Urinary bladder (tissue), 4 donors: ENCODE results near the gene NOL7. TPM values are rescaled to one million over a fixed set of nuclear protein-coding genes. Genes with fewer than 3 reads are reported as not detected.

Source experiments
- DNase-seq: peaks from one replicate; pipeline ENCODE4 v3.0.0-alpha.2; 2015; ENCODE audit errors: extremely low spot score
- H3K27ac ChIP-seq: one replicate; pipeline ENCODE4 v1.5.1; 2013; ENCODE audit warnings: low read depth, mild to moderate bottlenecking, moderate library complexity
- H3K36me3 ChIP-seq: one replicate; pipeline ENCODE4 v1.6.1; 2013; ENCODE audit warnings: mild to moderate bottlenecking, moderate library complexity; ENCODE audit not compliant: insufficient read depth
- H3K4me1 ChIP-seq: one replicate; pipeline ENCODE4 v1.6.1; 2013; ENCODE audit warnings: mild to moderate bottlenecking, moderate library complexity; ENCODE audit not compliant: insufficient read depth
- H3K4me3 ChIP-seq: one replicate; pipeline ENCODE4 v1.5.1; 2013; ENCODE audit warnings: low read depth, low read length
- WGBS: extraction: QIAGEN DNeasy Blood & Tissue Kit; methylation state at CpG from one replicate; pipeline ENCODE4 v1.1.7; 2013; 5-methylcytosine and 5-hydroxymethylcytosine counted together
- polyA plus RNA-seq: library from polyadenylated mRNA; stranded (reverse); fragments of 200-250 nt; gene quantifications from one replicate; pipeline ENCODE4 v1.2.3, GENCODE V29; 2013
- total RNA-seq: library from RNA; depleted of rRNA; stranded (reverse); fragments of >200 nt; gene quantifications from one replicate; pipeline ENCODE4 v1.2.3, GENCODE V29; 2014
- donor health status: healthy with polysubstance abuse.
- donor health status: healthy.

The NOL7 gene
- total and polyA plus RNA-seq, 2 donors = 49.5 to 86.6 TPM

DNA sequence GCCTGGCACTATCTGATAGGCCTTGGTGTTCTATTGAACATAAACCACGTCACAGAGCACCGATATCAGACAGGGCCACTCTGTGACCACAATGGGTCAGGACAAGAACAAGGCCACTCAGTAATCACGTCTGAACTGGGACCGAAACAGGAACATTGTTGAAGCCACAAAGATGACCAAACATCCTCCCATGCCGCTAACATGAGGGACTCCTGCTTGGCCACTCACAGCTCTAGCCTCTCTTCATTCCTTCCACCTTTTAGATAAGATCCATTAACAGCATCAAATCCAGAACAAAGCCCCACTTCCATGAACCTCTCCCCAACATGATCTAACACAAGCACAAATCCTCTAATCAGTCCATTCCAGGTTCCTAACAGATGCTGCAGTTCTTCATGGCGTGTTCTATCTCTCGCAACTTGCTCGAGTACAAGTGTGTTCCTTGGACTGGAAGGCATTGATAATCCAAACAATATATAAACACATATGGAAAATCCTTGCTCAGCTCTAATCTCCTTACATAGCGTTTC lies 33.4 kb upstream of the NOL7 start:
- DNase-seq = no peak
- Histone ChIP-seq H3K36me3 (no peaks in the 10 kb centered on the region), H3K4me3 (no peak overlapping the region), H3K27ac (no peak overlapping the region), H3K4me1 (no peaks in the 10 kb centered on the region)
- WGBS = 86% methylated on average over 9 of the region's 9 CpGs

DNA sequence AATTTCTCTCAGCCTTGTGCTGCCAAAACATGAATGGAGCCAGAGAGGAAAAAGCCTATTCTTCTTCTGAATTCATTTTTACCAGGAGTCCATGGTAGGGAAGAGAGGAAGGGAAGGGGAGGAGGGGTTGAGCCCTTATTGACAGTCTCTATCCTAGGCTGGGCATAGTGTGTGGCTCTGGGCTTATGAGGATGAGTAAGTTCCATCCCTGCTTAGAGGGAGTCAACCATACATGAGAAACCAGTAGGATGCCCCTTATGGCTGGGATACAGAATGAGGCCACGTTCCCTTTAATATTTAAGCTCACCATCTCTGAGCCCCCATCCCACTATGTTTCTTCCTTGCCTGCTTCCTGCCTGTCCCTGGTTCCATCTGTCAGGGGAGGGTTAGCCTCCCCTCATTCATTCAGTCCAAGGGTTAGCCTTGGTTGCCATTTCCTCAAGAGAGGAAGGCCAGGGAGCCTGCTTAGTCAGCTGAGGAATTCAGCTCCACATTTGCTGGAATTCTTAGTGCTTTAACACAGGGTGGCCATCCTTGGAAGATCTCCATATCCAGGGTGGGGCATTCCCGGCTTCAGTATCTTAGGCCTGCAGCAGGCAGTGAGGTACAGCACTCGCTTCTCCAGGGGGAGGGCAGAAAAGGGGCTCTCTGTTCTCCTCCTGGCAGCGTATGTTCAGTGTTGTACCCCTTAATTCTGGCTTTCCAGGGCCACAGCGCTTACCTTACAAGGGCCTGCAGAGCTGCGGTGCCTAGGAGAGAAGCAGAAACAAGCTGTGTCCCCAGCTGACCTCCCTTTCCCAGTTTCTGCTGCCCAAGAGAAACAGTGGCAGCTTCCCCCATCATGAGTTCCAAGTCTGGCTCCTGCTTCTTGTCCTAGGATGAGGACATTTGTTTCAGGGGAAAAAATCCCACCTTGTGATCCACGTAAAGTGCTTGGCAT lies 28.3 kb upstream of the NOL7 start:
- 94% methylated on average over 7 of the region's 7 CpGs for WGBS

DNA sequence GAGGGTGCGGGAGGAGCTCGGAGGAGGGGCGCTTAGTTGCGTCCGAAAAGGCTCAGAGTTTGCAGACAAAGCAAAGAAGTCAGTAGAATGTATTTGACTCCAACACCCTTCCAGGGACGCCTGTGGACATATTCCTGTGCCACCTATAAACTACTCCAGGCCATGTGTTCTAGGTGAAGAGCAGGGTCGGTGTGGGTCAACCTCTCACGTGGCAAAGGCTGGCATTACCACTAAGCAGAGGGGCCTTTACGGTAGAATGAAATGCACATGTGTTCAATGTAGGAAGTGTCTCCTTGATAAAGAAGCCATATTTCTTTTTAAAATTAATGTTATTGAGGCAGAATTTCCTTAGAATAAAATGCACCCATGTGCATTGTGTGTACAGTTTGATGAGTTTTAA lies 25.3 kb upstream of the NOL7 start:
- no peak for DNase-seq
- no peak overlapping the region for H3K27ac ChIP-seq
- no peak overlapping the region for H3K4me3 ChIP-seq
- WGBS = 87% methylated on average over 9 of the region's 9 CpGs
- H3K4me1 ChIP-seq = no peaks in the 10 kb centered on the region
- no peaks in the 10 kb centered on the region for H3K36me3 ChIP-seq

More for the DNA sequence above, 28.3 kb upstream of the NOL7 start:
- H3K4me3 ChIP-seq = no peak overlapping the region
- H3K36me3 ChIP-seq = no peaks in the 10 kb centered on the region
- H3K4me1 ChIP-seq = no peaks in the 10 kb centered on the region
- H3K27ac ChIP-seq = no peak overlapping the region
- no peak for DNase-seq

DNA sequence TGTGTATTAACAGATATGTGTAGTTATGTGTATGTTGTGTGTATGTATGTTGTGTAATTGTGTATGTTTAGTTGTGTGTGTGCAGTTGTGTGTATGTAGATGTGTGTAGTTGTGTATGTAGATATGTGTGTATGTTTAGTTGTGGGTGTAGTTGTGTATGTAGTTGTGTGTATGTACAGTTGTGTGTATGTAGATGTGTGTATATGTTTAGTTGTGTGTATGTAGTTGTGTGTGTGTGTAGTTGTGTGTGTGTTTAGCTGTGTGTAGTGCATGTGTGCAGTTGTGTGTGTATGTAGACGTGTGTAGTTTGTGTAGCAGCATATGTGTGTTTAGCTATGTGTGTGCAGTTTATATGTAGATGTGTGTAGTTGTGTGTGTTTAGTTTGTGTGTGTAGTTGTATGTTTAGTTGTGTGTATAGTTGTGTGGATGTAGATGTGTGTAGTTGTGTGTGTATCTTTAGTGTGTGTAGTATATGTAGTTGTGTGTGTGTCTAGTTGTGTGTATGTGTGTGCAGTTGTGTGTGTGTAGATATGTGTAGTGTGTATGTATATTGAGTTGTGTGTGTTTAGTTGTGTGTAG lies 24.5 kb upstream of the NOL7 start:
- H3K27ac ChIP-seq = no peak overlapping the region

DNA sequence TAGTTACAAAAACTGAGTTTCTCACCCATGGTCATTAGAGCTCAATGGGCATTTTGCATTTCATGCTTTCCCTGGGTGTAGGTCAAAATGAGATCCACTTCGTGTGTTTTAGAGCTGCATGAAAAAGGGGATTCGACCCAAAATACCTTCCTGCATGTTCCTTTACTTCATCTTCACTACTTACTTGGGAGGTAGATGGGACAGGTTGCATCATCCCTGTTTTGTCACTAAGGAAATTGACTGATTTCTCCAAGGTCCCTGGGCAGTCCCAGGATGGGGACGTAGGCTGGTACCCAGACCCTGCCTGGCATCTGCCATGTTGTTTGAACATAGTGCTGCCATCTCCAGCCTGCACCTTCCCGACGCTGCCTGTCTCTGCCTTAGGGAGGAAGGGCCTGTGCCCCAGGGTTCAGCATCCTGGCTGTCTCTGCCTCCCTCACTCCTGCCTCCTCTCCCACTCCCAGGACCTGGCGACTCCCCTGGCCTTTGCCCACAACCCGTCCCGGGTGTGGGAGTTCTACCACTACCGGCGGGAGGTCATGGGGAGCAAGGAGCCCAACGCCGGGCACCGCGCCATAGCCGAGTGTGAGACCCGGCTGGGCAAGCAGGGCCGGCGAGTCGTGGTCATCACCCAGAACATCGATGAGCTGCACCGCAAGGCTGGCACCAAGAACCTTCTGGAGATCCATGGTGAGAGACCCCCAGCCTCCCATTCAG lies 23.8 kb upstream of the NOL7 start:
- WGBS = 96% methylated on average over 21 of the region's 21 CpGs
- Histone ChIP-seq H3K4me3 (no peak overlapping the region), H3K27ac (no peak overlapping the region), H3K4me1 (no peaks in the 10 kb centered on the region), H3K36me3 (no peaks in the 10 kb centered on the region)
- no peak for DNase-seq

More for the DNA sequence above, 24.5 kb upstream of the NOL7 start:
- DNase-seq = no peak
- Histone ChIP-seq H3K36me3 (no peaks in the 10 kb centered on the region), H3K4me1 (no peaks in the 10 kb centered on the region), H3K4me3 (no peak overlapping the region)
- 86% methylated on average over 1 of the region's 1 CpG for WGBS

DNA sequence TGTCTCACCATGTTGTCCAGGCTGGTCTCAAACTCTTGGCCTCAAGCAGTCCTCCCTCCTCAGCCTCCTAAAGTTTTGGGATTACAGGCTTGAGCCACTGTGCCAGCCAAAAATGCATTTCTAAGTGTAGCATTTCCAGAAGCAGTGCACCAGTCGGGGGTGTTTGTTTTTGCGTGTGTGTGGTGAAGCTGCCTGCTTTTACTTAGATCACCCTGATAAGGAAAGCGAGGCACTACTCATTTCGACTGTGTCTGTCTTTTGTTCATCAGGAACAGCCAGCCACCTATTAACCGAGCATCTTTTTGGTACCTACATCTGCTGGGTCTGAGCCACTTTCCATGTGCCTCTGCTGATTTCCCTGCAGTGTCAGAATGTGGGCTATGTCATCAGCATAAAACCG lies 22.0 kb upstream of the NOL7 start:
- WGBS = 67% methylated on average over 6 of the region's 6 CpGs

DNA sequence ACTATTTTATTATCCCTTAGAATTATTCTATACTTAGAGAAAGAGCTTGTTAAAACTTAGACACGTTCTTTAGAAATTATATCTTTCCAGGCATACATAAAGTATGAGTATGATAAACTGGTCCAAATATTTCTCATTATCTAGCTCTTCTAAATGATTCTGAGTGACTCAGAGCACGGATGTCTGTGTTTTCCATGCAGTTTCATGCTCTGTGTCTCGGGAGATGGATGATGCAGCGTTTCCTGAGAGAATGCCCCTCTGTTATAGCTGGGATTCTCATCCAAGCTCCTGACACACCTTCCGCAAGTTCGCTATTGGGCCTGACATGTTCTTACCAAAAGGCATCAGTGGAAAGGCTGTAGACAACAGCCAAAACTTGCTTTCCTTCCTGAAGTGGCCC lies 21.4 kb upstream of the NOL7 start:
- DNase-seq = no peak
- Histone ChIP-seq H3K36me3 (no peaks in the 10 kb centered on the region), H3K4me1 (no peaks in the 10 kb centered on the region), H3K4me3 (no peak overlapping the region), H3K27ac (no peak overlapping the region)
- WGBS = 87% methylated on average over 6 of the region's 6 CpGs

More for the DNA sequence above, 22.0 kb upstream of the NOL7 start:
- no peak overlapping the region for H3K27ac ChIP-seq
- DNase-seq = no peak
- no peaks in the 10 kb centered on the region for H3K36me3 ChIP-seq
- no peaks in the 10 kb centered on the region for H3K4me1 ChIP-seq
- H3K4me3 ChIP-seq = no peak overlapping the region

DNA sequence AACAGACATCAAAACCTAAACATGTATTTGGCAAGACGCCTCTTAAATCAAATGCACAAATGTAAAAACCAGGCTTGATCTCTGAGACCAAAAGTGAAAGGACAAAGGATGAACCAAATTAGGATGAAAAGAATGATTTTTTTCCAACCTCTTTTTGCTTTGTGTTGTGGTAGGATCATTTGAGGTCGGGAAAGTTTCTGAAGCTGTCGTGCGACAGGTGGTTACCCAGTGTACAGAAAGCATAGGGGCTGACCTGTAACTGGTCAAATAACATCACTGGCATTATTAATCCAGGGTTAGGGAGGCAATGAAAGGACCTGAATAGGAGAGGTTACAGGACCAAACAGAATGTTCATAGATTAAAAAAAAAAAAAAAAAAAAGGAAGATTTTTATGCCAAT lies 18.1 kb upstream of the NOL7 start:
- peaks cover 2% of the 10 kb centered on the region for H3K36me3 ChIP-seq
- no peaks in the 10 kb centered on the region for H3K4me1 ChIP-seq
- no peak overlapping the region for H3K4me3 ChIP-seq
- no peak for DNase-seq
- no peak overlapping the region for H3K27ac ChIP-seq
- WGBS = 95% methylated on average over 4 of the region's 4 CpGs

DNA sequence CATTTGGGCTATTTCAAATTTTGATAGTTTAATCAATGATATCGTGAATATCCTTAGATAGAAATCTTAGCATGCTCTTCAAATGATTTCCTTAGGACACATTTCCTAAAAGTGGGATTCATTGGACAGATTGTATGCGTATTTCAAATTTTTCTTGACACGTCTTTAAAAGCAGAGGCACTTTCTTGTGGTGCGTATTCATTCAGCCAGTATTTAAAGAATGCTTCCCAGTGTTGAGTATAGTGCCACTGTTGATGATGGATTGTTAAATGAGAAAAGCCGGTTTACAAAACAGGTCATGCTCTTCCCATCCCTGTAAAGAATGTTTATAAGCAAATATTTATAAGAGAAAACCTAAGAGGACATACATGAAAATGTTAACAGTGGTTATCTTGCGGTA lies 15.1 kb upstream of the NOL7 start:
- no peak for DNase-seq
- H3K36me3 ChIP-seq = peaks cover 2% of the 10 kb centered on the region
- H3K4me1 ChIP-seq = no peaks in the 10 kb centered on the region
- 95% methylated on average over 6 of the region's 6 CpGs for WGBS
- no peak overlapping the region for H3K4me3 ChIP-seq
- H3K27ac ChIP-seq = no peak overlapping the region

DNA sequence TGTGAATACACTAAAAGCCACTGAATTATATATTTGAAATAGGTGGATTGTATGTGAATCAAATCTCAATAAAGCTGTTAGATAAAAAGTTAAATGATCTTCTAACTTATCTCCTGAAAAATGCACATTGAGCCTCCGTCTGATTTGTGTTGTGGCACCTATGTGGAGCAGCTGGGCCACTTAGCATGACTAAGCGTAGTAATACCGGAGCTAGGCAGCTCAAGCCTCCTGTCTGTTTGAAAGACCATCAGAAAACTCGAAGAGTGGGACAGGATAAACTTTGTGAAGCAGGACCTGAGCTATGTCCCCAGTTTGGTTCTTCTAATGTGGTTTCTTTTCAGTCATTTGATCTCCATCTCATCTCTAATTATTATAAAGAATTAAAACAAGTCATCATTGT lies 11.0 kb upstream of the NOL7 start:
- peaks cover 2% of the 10 kb centered on the region for H3K36me3 ChIP-seq
- no peak overlapping the region for H3K4me3 ChIP-seq
- DNase-seq = no peak
- H3K4me1 ChIP-seq = no peaks in the 10 kb centered on the region
- WGBS = 91% methylated on average over 4 of the region's 4 CpGs
- no peak overlapping the region for H3K27ac ChIP-seq

DNA sequence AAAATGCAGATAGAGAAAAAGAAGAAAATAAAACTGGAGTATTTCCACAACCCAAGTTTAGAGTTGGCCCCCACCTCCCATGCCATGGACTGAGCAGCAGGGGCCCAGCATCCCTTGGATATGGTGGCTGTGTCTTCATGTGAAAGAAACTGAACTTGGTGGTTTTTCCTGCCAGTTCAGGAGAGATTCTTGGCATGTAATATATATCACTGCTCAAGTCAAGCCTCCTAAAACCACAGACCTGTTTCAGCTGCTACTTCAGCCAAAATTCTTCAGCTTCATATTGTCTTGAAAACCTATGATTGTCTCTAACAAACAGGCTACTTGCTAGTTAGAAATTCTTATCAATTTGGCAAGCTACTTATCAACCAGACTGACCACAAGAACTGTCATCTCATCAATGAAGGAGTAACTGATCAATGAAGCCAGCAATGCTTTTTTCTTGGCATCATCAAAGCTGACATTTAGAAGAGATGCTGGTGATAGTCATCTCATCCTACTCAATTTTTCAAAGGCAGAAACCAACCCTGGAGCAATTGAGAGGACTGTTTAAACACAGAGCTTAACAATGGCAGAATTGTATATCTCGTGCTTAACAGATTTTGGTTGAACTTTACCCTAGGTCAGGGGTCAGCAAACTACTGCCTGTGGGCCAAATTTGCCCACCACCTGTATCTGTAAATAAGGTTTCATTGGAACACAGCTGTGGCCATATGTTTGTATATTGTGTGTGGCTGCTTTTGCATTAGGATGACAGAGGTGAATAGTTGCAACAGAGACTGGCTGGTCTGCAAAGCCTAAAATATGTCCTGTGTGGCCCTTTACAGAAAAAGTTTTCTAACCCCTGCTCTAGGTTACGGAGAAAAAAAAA lies 10.4 kb upstream of the NOL7 start:
- 83% methylated on average over 2 of the region's 2 CpGs for WGBS
- peaks cover 2% of the 10 kb centered on the region for H3K36me3 ChIP-seq
- no peak for DNase-seq
- H3K27ac ChIP-seq = no peak overlapping the region
- no peaks in the 10 kb centered on the region for H3K4me1 ChIP-seq
- no peak overlapping the region for H3K4me3 ChIP-seq

DNA sequence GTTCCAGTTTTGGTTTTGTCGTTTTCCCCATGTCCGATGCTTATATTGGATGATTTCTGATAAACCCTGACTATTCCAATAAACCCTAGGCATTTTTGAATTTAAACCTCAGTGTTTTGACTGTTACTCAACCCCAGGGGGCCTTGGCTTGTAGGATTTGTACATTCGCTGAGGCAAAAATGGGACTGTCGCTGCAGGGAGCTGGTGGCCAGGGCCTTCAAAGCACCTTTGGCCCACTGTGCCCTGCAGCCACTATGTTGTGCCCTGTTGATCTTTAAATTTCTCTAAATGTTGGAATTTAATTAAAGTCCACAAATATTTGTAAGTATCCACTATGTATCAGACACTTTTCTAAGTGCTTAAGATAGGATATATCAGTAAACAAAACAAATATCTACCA lies 9.5 kb upstream of the NOL7 start:
- no peak overlapping the region for H3K27ac ChIP-seq
- DNase-seq = no peak
- H3K36me3 ChIP-seq = peaks cover 2% of the 10 kb centered on the region
- 75% methylated on average over 4 of the region's 4 CpGs for WGBS
- no peak overlapping the region for H3K4me3 ChIP-seq
- H3K4me1 ChIP-seq = no peaks in the 10 kb centered on the region

DNA sequence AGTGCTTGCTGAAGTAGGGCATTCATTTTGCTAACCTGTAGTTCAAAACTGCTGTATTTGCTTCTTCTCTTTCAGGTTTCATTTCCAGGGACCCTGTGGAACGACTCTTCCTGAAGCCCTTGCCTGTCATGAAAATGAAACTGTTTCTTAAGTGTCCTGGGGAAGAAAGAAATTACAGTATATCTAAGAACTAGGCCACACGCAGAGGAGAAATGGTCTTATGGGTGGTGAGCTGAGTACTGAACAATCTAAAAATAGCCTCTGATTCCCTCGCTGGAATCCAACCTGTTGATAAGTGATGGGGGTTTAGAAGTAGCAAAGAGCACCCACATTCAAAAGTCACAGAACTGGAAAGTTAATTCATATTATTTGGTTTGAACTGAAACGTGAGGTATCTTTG lies 3.4 kb upstream of the NOL7 start:
- no peak for DNase-seq
- no peak overlapping the region for H3K4me3 ChIP-seq
- peaks cover 1% of the 10 kb centered on the region for H3K36me3 ChIP-seq
- H3K4me1 ChIP-seq = no peaks in the 10 kb centered on the region
- no peak overlapping the region for H3K27ac ChIP-seq
- WGBS = 61% methylated on average over 4 of the region's 4 CpGs
